COLO668 (cell line): ENCODE data around the gene PODNL1.
"Not testable (repeated sequence)": the region's sequence is repeated elsewhere in the genome, so short reads cannot be mapped to it uniquely, and the experiment has no call there.

Experiments used
- DNase-seq: peaks from one replicate; lab custom pipeline; 2025; ENCODE audit not compliant: unreplicated experiment; lab: John Stamatoyannopoulos, UW

The PODNL1 gene

DNA sequence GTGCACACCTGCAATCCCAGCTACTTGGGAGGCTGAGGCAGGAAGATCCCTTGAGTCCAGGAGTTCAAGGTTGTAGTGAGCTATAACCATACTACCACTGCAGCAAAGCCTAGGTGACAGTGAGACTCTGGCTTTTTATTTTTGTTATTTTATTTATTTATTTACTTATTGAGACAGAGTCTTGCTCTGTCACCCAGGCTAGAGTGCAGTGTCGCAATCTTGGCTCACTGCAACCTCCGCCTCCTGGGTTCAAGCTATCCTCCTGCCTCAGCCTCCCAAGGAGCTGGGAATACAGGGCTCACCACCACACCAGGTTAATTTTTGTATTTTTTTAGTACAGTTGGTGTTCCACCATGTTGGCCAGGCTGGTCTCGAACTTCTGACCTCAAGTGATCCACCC is 35.3 kb upstream of the PODNL1 start:
- not testable (repeated sequence) for DNase-seq

DNA sequence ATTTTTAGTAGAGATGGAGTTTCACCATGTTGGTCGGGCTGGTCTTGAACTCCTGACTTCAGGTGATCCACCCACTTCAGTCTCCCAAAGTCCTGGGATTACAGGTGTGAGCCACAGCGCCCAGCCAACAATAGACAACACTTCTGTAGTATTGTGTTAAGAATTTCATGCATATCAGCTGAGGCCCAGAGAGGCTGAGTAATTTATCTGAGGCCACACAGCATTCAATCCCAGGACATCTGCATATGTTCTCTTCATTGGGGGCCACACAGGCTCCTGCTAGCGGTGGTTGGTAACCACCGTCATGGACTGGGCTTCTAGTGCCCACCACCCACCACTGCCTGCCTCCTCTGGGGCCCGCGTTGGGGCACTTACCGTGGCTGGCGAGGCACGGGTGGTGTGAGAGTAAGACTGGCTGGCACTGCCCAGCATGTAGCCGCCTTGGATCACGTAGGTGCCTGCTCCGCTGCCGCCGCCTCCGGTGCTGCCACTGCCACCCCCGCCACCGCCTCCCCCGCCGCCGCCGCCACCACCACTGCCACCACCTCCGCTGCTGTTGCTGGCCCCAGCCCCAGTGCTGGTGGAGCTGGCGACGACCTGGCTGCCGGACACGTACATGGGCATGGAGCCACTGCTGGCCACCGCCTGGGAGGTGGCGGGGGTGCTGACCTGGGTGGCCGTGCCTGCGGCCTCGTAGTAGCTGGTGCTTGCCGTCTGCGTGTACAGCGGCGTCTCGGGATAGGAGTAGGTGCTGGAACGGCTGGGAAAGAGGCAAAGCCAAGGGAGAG is 34.3 kb upstream of the PODNL1 start:
- DNase-seq, result no peak

DNA sequence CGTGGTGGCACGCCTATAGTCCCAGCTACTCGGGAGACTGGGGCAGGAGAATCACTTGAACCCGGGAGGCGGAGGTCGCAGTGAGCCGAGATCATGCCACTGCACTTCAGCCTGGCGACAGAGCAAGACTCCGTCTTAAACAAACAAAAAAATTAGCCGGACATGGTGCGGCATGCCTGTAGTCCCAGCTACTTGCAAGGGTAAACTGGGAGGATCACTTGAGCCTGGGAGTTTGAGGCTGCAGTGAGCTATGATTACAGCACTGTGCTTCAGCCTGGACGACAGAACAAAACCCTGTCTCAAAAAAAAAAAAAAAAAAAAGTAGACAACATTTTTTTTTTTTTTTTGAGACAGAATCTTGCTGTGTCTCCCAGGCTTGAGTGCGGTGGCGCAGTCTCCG is 33.7 kb upstream of the PODNL1 start:
- DNase-seq, result not testable (repeated sequence)

DNA sequence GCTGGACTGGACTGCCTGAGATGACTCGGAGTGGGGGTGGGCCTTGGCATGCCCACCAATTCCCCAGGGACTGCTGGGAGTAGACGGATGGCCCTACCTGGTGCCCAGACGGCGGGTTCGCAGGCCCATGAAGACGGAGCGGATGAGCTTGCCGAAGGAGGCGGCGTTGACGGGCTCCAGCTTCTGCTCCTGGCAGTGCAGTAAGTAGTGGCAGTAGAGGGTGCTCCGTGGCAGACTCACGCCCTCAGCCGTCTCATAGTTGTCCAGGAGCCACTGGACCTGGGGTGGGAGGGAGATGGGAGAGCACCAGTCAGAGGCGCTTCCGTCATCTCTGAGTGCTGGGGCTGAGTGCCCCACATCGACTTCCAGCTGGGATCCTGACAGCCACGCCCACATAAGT is 31.7 kb upstream of the PODNL1 start:
- DNase-seq, result no peak

DNA sequence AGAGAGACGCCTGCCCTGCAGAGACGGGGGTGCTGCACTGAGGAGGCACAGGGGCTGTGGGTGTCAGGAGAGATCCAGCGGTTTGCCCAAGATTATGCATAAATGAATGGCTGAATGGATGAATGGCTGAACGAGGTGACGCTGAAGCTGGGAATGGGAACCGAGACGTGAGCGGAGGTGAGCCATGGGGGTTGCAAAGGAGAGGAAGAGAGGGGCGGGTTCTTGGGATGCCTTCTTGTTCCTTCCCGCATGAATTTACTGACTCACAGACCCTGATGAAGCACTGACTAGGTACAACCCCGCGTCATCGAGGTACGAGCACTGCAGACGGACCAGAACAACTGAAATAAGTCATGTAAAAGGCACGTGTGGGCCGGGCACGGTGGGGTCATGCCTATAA is 30.8 kb upstream of the PODNL1 start:
- no peak for DNase-seq

DNA sequence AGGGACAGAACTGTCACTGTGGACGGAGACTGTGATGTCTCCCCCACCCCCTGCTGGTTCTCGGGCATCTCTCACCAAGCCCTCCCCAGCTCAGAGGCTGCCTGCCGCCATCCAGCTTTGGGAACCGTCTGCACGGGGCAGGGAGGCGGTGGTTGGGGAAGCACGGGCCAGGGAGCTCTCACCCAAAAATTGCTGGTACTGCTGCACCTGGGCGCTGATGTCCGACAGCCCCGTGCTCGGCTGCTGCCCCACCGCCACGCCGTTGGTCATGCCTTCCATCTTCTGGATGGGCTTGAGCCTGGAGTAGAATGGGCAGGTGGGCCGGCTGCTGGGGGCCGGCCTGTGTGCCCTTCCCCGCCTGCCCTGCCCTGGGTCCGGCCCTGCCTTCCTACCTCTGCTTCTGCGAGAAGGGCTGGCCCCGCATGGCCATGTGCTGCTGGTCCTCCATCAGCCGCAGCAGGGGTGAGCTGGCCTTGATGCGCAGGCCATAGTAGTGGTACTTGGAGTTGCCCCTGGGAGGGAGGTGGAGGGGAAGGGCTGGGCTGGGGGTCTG is 30.2 kb upstream of the PODNL1 start:
- DNase-seq, result no peak

DNA sequence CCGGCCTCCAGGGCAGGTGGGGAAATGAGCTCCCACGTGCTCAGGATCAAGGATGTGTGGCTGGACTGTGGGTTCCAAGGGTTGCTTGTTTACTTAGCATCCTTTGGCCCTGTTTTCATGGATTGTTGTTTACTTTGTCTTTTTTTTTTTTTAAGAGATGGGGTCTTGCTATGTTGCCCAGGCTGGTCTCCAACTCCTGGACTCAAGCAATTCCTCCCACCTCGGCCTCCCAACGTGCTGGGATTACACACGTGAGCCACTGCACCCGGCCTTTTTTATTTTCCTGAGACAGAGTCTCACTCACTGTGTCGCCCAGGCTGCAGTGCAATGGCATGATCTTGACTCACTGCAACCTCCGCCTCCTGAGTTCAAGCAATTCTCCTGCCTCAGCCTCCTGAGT is 29.0 kb upstream of the PODNL1 start:
- DNase-seq, result not testable (repeated sequence)

DNA sequence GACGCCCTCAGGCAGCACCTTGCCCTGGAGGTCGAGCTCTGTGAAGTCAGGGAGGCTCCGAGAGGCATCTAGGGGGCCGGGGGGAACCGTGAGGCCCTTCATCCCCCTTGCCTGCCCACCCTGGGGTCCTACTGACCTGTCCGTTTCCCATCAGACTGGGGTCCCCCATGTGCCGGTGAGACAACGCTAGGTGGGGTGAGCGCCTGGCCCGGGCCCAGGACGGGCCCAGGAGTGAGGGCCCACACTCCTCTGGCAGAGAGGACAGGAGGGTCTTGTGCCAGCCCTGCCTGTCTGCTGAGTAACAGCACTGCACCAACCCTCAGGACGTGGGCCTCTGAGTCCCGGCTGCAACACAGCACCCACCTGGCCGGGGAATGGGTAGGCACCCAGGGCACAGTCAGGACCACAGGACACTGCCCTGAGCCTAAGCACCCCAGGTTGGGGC is 28.5 kb upstream of the PODNL1 start:
- DNase-seq, result no peak

DNA sequence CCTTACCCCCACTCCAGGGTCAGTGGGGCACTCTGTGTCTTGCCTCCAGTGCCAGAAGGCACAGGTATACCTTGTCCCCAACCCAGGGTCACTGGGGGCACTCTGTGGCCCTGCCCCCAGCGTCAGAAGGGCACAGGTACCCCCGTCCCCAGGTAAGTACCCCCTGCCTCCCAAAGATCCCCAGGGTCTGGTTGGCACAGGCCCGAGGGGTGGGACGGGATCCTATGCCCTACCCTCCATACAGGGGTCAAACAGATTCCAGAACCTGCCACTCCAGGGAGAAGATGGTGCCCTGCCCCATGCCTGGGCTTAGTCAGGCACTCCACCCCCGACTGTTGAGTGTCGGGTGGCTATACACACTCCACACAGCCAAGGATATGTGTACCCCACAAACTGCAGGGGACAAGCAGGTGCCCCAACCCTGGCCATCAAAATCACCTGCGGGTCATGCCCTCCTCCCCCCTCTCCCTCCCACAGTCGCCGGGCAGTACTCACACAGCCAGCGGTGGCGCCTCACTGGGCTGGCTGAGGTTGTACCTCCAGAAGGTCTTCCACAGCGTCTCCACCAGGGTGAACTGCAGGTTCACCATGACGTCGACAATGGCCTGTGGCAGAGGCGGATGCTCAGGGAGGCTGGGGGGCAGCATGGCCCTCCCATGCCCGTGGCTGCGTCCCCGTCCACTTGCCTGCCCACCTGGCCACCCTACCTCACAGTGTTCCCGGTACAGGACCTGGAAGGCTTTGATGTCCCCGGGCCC is 27.9 kb upstream of the PODNL1 start:
- no peak for DNase-seq

DNA sequence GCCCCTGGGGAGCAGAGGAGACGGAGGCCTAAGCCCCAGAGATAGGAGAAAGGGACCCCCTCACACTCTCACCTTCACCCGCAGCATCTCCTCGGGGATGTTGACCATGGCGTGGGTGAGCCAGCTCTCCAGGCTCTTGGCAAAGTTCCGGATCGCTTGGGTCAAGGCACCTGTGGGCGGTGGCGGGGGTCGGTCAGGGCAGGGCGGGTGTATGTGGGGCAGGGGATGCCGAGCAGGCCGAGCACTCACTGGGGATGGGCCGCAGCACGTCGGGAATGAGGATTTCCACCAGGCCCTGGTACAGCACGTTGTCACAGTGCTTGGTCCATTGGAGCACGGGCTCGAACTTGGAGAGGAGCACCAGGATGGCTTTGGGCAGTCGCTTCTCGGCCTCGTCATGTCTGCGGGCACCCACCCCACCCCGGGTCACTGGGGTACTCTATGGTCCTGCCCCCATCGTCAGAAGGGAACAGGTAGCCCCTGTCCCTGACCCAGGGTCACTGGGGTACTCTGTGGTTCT is 27.2 kb upstream of the PODNL1 start:
- no peak for DNase-seq

DNA sequence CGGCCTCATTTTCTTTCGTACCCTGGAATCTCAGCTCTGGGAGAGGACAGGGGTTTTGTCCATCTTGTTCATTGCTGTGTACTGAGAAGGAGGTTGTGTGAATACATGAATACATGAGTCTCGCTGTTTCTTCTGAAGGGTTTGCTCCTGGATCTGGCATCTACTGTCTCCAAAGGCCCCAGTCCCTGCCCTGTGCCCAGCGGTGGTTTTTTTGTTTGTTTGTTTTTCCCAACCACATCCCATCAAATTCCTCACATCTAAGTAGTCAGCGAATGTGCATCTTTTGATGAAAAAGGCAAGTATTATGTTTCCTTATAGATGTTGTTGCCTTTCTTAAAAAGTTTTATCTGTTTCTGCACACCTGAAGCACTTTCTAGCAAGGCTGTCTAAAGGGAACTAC is 26.6 kb upstream of the PODNL1 start:
- no peak for DNase-seq

DNA sequence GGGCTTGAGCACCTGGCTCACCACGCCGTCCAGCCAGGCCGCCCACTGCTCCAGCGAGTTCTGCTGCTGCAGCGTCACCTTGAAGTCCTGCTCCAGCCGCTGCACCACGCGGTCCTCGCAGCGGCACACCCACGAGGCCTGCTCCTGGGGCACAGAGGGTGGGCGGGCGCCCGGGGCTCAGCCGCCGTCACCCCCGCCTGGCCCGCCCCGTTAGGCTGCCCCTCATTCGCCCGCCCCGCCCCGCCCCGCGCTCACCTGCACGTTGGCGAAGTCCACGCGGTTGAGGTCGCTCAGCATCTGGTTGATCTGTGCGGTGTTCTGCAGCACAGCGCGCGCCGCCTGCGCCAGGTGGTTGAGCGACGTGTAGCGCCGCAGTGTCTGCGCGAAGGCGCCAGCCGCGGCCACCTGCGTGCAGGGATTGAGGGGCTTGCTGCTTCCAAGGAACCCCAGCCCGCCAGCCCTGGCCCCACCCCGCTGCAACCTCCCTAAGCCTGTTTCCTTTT is 25.4 kb upstream of the PODNL1 start:
- DNase-seq, result no peak

DNA sequence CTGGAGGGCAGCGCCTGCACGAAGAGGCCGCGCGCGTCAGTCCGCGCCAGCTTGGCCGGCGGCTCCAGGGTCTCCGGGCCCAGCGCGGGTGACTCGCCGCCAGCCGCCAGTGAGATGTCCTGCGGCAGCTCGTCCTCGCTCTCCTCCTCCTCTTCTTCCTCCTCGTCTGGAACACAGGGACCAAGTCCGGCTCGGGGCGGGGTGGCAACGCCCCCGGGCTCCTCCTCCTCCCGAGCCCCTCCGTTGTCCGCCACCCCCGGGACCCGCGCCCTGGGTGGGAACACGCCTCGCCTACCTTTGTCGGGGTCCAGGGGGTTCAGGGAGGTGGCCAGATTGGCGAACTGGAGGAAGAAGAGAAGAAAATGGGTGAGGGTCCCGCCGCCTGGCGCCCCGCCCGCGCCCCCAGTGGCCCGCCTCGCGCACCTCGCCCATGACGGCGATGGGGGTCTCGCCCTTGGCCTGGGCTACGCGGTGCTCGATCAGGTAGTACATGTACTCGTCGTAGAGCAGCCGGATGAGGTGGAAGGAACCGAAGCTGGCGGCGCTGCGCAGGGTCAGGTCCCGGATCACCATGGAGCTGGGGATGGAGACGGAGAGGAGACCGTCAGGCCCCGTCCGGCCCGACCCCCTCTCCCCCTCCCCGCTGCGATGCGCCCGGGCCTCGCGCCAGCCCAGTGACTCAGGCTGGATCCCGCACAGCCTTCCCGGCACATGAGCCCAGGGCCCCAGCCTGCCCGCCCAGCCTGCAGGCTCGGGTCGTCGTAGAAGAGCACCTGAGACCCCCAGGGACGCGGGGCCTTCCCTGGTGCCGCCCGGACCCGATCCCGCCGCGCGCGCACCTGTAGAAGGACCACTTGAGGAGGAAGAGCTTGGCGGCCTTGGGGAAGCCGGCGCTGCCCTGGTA is 24.7 kb upstream of the PODNL1 start:
- no peak for DNase-seq

DNA sequence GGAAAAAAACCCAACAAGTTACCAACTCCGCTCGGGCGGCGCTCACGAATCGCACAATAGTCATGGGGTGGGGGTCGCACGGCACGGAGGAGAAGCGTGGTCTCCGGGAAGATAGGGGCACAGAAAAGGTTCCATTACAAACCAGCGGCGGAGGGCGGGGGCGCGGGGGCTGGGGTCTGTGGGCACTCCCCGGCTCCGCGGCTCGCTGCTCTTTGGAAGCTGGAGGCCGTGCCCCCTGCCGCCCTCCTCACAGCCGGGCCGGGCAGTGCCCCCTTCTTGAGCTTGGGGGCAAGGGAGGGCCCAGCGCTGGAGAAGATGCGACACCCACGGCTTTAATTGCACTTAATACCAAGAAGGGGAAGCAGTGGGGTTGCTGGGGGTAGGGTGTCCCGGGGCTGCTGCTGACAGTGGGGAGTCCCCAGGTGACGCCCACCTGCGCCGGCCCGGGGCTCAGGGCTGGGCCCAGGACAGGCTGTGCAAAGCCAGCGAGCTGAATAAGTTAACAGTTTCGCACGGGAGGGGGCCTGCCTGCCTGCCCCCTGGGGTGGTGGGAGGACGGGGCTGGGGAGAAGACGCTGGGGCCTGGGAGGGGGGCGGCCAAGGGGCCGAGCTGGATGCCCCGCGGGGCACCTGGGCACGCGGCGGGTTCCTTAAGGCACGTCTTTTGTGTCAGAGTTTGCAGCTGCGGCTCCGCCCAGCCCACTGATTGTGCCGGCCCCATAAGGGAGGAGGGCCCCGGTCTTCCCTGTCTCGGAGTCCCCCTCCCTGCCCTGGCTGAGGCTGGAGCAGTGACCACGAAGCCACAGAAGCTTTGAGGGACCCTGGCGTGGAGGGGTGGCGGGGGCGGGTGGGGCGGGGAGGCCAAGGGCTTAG is 23.8 kb upstream of the PODNL1 start:
- no peak for DNase-seq

DNA sequence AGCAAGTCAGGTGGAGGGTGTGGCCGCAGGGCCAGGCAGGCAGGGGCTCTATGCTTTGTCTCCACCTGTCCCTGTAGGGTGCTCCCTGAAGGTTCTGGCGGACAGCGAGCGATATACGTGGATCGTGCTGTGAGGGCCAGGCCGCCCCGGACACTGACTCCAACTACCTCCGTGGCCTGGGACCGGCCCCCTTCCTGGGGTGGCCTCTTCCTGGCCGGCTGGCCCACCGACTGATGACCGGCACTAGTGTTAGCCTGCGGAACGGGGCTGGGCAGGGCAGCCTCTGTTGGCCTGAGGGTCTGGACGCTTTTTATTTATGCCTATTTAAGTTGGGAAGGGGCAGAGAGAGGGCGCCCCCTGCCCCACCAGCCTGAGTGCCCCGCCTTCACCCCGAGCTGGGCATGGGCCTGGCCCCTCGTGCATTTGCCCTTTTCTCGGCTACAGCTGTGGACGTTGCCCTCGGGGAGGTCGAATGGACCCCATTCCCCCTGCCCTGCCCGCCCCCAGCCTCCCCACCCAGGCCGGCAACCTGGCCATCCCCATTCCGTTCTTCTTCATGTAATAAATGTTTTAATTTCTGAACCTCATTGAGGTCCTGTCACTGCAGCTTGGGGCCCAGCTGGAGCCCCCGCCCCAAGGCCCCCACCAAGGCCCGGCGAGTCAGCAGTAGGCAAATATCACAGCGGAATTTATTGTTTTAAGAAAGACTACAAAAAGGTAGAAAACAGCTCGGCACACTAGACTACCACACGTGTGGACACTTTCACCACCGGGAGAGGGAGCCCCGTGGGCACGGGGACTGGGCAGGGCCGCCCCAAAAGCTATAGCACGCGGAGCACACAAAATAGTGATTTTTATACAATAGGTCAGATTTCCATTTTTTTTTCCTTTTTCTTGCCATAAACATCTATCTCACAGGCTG is 22.9 kb upstream of the PODNL1 start:
- DNase-seq, result no peak

DNA sequence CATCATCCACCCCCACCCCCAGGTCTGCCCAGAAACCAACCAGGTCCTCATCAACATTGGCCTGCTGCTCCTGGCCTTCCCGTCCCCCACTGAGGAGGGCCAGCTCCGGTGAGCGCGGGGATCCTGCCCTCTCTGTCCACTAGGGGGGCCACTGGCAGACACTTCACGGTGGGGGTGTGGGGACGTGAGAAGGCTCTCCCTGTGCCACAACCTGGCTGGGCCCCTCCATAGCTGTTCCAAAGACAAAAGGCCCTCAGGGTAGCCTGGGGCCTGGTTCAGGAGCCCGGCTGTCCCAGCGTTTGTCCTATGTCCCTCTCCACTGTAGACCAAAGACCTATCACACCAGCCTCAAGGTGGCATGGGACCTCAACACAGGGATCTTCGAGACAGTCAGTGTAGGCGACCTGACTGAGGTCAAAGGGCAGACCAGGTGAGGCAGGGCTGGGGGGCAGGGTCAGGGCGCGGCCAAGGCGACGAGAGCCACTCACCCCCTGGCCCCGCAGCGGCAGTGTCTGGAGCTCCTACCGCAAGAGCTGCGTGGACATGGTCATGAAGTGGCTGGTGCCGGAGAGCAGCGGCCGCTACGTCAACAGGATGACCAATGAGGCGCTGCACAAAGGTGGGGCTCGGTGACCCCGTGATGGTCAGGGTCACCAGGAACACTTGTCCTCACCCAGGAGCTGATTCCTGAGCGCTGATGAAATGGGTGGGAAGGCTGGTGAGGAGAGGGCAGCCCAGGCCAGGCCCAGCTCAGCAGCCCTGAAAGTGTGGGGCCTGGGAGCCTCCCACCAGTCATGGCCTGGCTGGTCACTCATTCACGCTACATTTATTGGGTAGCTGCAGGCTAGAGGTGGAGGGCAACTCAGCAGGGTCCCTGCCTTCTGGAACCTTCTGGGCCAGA is 22.0 kb upstream of the PODNL1 start:
- no peak for DNase-seq

DNA sequence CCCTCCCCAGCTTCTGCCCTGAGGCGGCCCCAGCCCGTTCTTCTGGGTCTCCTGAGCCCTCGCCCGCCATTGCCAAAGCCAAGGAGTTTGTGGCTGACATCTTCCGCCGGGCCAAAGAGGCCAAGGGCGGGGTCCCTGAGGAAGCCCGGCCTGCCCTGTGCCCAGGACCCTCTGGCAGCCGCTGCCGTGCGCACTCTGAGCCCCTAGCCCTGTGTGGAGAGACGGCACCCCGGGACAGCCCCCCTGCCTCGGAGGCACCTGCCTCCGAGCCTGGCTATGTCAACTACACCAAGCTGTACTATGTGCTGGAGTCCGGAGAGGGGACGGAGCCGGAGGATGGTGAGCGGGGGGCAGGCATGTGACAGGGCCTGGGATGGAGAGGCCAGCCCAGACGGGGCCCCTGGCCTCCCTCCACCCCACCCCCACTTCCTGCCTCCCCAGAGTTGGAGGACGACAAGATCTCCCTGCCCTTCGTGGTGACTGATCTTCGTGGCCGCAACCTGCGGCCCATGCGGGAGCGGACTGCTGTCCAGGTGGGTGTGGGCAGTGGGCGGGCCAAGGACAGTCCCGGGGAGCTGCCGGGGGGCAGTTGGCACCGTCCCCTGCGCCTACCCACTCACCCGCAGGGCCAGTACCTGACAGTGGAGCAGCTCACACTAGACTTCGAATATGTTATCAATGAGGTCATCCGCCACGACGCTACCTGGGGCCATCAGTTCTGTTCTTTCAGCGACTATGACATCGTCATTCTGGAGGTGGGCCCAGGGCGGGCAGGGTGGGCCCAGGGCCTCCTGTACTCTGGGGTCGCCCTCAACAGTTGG is 21.1 kb upstream of the PODNL1 start:
- no peak for DNase-seq
